Neural cell (in vitro differentiated cells): ENCODE data around the gene LPIN2. TPM values are rescaled to one million over a fixed set of nuclear protein-coding genes. Genes with fewer than 3 reads are reported as not detected.
"Not testable (repeated sequence)": the region's sequence is repeated elsewhere in the genome, so short reads cannot be mapped to it uniquely, and the experiment has no call there.

Source experiments
- H2AFZ ChIP-seq: fragments of 200-600, 300-800 bp; sonication (generic), shearing (Covaris generic); 2 replicates; pipeline ENCODE4 v1.6.0; 2014; ENCODE audit warnings: low read depth, mild to moderate bottlenecking, antibody characterized with exemption, low read length, moderate library complexity
- H3F3A ChIP-seq: fragments of 200-600 bp; shearing (Covaris generic); 2 replicates; pipeline ENCODE4 v1.6.1; 2016; ENCODE audit warnings: mild to moderate bottlenecking, moderate library complexity, mixed read lengths, antibody characterized with exemption, low read length; ENCODE audit not compliant: insufficient read depth, poor library complexity, severe bottlenecking
- H3K27ac ChIP-seq: fragments of 200-600, 300-800 bp; sonication (generic), shearing (Covaris generic); 2 replicates; pipeline ENCODE4 v1.5.1; 2014; ENCODE audit warnings: mild to moderate bottlenecking, low read length, moderate library complexity
- H3K27me3 ChIP-seq: fragments of 300-800, 200-600 bp; sonication (generic), shearing (Covaris generic); 2 replicates; pipeline ENCODE4 v1.6.0; 2014; ENCODE audit warnings: mild to moderate bottlenecking, low read depth, low read length, moderate library complexity; ENCODE audit not compliant: insufficient read depth
- H3K36me3 ChIP-seq: fragments of 300-800, 200-600 bp; sonication (generic), shearing (Covaris generic); 2 replicates; pipeline ENCODE4 v1.5.1; 2014; ENCODE audit warnings: mild to moderate bottlenecking, antibody characterized with exemption, low read length, moderate library complexity; ENCODE audit not compliant: insufficient read depth
- H3K4me2 ChIP-seq: fragments of 300-800, 200-600 bp; sonication (generic), shearing (Covaris generic); 2 replicates; pipeline ENCODE4 v1.6.0; 2014; ENCODE audit warnings: mild to moderate bottlenecking, low read length
- H3K4me3 ChIP-seq: fragments of 300-800, 200-600 bp; sonication (generic), shearing (Covaris generic); 2 replicates; pipeline ENCODE4 v1.5.1; 2014; ENCODE audit warnings: mild to moderate bottlenecking, low read length, moderate library complexity
- H3K79me2 ChIP-seq: fragments of 200-600 bp; shearing (Covaris generic); replicated peaks from 2 replicates; pipeline ENCODE4 v1.6.0; 2014; ENCODE audit warnings: mild to moderate bottlenecking, low read length, moderate library complexity; ENCODE audit not compliant: insufficient read depth
- H3K9ac ChIP-seq: fragments of 300-800, 200-600 bp; sonication (generic), shearing (Covaris generic); 2 replicates; pipeline ENCODE4 v1.6.1; 2016; ENCODE audit warnings: mild to moderate bottlenecking, low read length, mixed read lengths
- H3K9me2 ChIP-seq: fragments of 200-600 bp; shearing (Covaris generic); 2 replicates; pipeline ENCODE4 v1.6.1; 2016; ENCODE audit warnings: mild to moderate bottlenecking, low read length, mixed read lengths; ENCODE audit not compliant: insufficient read depth
- H3K9me3 ChIP-seq: fragments of 200-600, 300-800 bp; sonication (generic), shearing (Covaris generic); 2 replicates; pipeline ENCODE4 v1.6.1; 2016; ENCODE audit warnings: mild to moderate bottlenecking, mixed run types, low read length, moderate library complexity, mixed read lengths
- H4K20me1 ChIP-seq: fragments of 200-600 bp; shearing (Covaris generic); 2 replicates; pipeline ENCODE4 v1.6.1; 2016; ENCODE audit warnings: mild to moderate bottlenecking, mixed run types; ENCODE audit not compliant: insufficient read depth
- CTCF ChIP-seq: fragments of 450-650 bp; IDR thresholded peaks from 2 replicates; pipeline ENCODE4 v1.5.1; 2014; ENCODE audit warnings: antibody characterized with exemption, mild to moderate bottlenecking, moderate library complexity; ENCODE audit not compliant: poor library complexity, severe bottlenecking
- EP300 ChIP-seq: fragments of 450-650 bp; conservative IDR thresholded peaks from 2 replicates; pipeline ENCODE4 v1.6.1; 2014; ENCODE audit warnings: antibody characterized with exemption, mild to moderate bottlenecking, moderate library complexity; ENCODE audit not compliant: poor library complexity, severe bottlenecking
- EZH2 ChIP-seq: fragments of 200-600, 300-800 bp; shearing (Covaris generic), sonication (generic); IDR thresholded peaks from 2 replicates; pipeline ENCODE4 v1.6.1; 2014; ENCODE audit warnings: antibody characterized with exemption, low read length, borderline replicate concordance, mild to moderate bottlenecking; ENCODE audit not compliant: insufficient read depth, poor library complexity, severe bottlenecking
- MXI1 ChIP-seq: fragments of 450-650 bp; conservative IDR thresholded peaks from 2 replicates; pipeline ENCODE4 v1.6.1; 2014; ENCODE audit warnings: antibody characterized with exemption, mild to moderate bottlenecking; ENCODE audit not compliant: poor library complexity, severe bottlenecking
- POLR2AphosphoS5 ChIP-seq: IDR thresholded peaks from 2 replicates; pipeline ENCODE4 v1.6.1; 2012
- RAD21 ChIP-seq: fragments of 450-650 bp; conservative IDR thresholded peaks from 2 replicates; pipeline ENCODE4 v1.6.1; 2014; ENCODE audit warnings: antibody characterized with exemption, mild to moderate bottlenecking, moderate library complexity
- REST ChIP-seq: IDR thresholded peaks from 2 replicates; pipeline ENCODE4 v1.6.1; 2012; ENCODE audit warnings: borderline replicate concordance
- SMC3 ChIP-seq: fragments of 450-650 bp; conservative IDR thresholded peaks from 2 replicates; pipeline ENCODE4 v1.6.1; 2014; ENCODE audit warnings: antibody characterized with exemption, mild to moderate bottlenecking, moderate library complexity; ENCODE audit not compliant: poor library complexity
- TAF1 ChIP-seq: IDR thresholded peaks from 2 replicates; pipeline ENCODE4 v1.6.1; 2012; ENCODE audit warnings: low read depth
- polyA plus RNA-seq: library from polyadenylated mRNA; depleted of rRNA; stranded (reverse); fragments of >200 nt; gene quantifications from 2 replicates; pipeline ENCODE4 v1.2.3, GENCODE V29; 2014

LPIN2 gene
- polyA plus RNA-seq, 1 donor from 2014 or later: 14.4 TPM

DNA sequence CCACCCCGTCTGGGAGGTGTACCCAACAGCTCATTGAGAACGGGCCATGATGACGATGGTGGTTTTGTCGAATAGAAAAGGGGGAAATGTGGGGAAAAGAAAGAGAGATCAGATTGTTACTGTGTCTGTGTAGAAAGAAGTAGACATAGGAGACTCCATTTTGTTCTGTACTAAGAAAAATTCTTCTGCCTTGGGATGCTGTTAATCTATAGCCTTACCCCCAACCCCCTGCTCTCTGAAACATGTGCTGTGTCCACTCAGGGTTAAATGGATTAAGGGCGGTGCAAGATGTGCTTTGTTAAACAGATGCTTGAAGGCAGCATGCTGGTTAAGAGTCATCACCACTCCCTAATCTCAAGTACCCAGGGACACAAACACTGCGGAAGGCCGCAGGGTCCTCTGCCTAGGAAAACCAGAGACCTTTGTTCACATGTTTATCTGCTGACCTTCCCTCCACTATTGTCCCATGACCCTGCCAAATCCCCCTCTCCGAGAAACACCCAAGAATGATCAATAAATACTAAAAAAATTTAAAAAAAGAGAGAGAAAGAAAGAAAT lies 37.0 kb upstream of the LPIN2 start:
- not testable (repeated sequence) for H2AFZ ChIP-seq, H3F3A ChIP-seq, H4K20me1 ChIP-seq, H3K4me3 ChIP-seq, H3K4me2 ChIP-seq, H3K9me3 ChIP-seq, H3K27me3 ChIP-seq, H3K79me2 ChIP-seq, H3K36me3 ChIP-seq, H3K27ac ChIP-seq, H3K9me2 ChIP-seq, H3K9ac ChIP-seq

DNA sequence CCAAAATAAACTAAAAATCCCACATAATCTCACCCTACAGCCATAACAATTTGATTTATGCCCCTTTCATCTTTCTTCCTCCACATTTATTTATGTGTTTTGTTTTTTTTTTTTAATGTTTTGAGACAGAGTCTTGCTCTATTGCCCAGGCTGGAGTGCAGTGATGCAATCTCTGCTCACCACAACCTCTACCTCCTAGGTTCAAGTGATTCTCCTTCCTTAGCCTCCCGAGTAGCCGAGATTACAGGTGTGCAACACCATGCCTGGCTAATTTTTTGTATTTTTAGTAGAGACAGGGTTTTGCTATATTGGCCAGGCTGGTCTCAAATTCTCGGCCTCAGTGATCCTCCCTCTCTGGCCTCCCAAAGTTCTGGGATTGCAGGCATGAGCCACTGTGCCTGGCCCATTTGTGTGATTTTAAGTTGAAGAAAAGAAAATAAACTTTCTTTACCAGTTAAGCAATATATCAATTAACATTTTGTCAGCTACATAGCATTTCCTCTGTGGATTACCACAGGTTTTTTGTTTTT lies 35.9 kb upstream of the LPIN2 start:
- TF ChIP-seq MXI1: no peak
- TF ChIP-seq REST: no peak
- no peak for TF ChIP-seq TAF1
- no peak for TF ChIP-seq POLR2AphosphoS5
- no peak for TF ChIP-seq EZH2
- no peak for TF ChIP-seq EP300
- no peak for TF ChIP-seq SMC3
- no peak for TF ChIP-seq CTCF
- no peak for TF ChIP-seq RAD21
- no peaks in the 10 kb centered on the region for H4K20me1 ChIP-seq

GRCh38 chr18:3048121-3048520 lies 35.2 kb upstream of the LPIN2 start:
- H3K79me2 ChIP-seq: no peaks in the 10 kb centered on the region
- H3K4me2 ChIP-seq: no peak overlapping the region
- no peak overlapping the region for H3K9ac ChIP-seq
- no peak overlapping the region for H2AFZ ChIP-seq
- H3K4me3 ChIP-seq: no peak overlapping the region
- H3F3A ChIP-seq: no peaks in the 10 kb centered on the region
- H3K9me2 ChIP-seq: no peaks in the 10 kb centered on the region
- TF ChIP-seq TAF1: no peak
- TF ChIP-seq SMC3: no peak
- no peak for TF ChIP-seq REST
- H3K36me3 ChIP-seq: no peaks in the 10 kb centered on the region
- H3K27me3 ChIP-seq: no peaks in the 10 kb centered on the region
- H4K20me1 ChIP-seq: no peaks in the 10 kb centered on the region
- H3K9me3 ChIP-seq: no peaks in the 10 kb centered on the region
- no peak overlapping the region for H3K27ac ChIP-seq

More for the DNA sequence above, 35.9 kb upstream of the LPIN2 start:
- Histone ChIP-seq H3K4me2 (no peak overlapping the region), H3K9ac (no peak overlapping the region), H3K36me3 (no peaks in the 10 kb centered on the region), H3K9me2 (no peaks in the 10 kb centered on the region), H3K4me3 (no peak overlapping the region), H3F3A (no peaks in the 10 kb centered on the region), H3K27me3 (no peaks in the 10 kb centered on the region), H3K9me3 (no peaks in the 10 kb centered on the region), H3K27ac (no peak overlapping the region), H3K79me2 (no peaks in the 10 kb centered on the region), H2AFZ (no peak overlapping the region)
